Medulla oblongata (tissue), 1 donor: Measurements from ENCODE around the gene RPS2.

Source experiments
- DNase-seq: peaks from one replicate; pipeline ENCODE4 v3.0.0-alpha.2; 2015; ENCODE audit errors: extremely low spot score

Gene RPS2

DNA sequence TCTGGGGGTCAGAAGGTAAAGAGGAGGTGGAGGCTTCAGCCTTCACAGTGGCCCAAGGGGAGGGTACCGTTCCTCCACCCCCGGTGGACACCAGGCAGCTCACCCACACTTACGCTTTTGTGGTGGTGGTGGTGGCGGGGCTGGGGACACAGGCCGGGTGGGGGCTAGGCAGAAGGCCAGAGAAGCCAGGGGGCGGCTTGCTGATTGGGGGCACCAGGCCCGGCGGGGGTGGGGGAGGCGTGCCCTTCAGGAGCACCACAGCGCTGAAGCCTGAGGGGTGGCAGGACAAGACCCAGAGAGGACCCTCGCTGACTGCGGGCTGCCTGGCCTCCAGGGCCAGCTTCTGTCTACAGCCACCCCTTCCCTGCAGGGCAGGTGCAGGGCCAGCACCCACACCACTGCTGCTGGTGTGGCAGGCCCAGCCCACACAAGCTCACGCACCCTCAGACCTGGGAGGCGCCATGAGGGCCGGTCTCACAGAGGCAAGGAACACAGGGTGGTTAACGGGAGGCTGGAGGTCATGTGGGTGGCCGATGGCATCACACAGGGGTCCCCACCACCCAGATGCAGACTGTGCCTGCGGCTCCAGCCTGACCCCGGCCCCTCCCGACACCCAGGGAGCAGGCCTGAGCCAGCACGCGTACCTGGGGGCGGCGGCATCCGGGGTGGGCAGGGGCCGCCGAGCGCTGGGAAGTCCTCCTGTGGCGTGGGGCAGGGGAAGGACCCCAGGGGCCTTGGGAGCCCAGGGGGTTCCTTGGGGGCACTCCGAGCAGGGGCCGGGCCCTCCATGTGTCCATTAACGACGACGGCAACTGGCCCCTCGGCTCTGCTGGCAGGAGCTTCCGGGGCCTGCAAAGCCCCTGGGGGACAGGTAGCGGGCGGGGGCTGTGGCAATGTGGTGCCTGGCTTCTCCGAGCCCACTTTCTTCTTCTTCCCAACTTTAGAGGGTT lies 34.5 kb upstream of the RPS2 start:
- DNase-seq = no peak

DNA sequence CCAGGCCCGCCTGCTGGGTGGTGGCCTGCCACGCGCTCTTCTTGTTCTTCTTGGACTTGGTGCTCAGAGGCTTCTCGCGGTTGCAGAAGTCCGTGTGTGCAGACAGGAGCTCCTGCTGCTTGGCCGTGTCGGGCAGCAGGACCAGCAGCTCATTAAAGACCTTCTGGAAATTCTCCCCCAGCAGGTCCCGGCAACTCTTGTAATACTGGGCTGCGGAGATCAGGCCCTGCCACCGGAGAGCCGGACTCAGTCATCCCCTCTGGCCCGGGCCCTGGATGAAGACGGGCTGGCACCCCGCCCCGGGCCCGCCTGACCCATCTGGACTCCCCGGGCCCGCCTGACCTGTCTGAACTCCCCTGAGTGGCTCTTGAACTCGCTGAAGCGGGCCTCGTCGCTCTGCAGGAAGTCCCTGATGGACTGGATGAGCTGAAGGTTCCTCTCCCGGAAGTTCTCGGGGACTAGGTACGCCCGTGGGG lies 33.8 kb upstream of the RPS2 start:
- DNase-seq = no peak

DNA sequence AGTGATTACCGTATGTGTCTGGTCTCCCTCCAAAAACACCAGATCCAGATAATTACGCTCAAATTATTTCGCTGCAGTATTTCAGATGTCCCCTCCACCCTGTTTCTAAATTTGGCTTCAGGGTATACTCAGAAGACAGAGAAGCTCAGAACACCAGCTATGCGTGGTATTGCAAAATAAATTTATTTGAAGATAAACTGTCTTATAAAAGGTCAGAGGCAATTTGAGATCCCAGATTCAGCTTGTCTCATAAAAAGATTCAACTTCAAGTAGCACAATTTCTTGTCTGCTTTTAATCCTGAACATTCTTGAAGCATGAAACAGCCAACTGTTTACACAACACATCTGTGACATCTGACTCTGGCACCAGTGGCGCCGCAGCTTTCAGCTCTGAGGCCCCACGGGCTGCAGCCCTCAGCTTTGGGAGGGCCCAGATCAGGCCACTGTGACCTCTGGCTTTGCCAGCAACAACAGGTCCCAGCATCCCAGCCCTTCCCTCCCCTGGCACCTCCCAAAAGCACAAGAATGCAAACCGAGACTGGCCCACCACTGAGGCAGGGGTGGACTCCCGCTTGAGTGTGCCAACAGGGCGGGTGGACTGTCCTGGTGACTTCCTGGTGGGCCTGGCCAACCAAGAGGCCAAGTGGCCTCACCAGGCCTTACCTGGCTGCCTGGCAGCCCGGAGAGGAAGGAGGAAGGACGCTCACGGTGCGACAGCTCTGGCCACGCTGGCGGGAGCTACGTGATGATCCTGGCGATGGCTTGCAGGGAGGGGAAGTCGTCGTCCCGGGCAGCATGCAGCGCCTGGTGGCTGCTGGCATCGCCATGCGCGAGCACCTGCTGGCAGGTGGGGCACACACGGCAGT lies 33.1 kb upstream of the RPS2 start:
- no peak for DNase-seq

DNA sequence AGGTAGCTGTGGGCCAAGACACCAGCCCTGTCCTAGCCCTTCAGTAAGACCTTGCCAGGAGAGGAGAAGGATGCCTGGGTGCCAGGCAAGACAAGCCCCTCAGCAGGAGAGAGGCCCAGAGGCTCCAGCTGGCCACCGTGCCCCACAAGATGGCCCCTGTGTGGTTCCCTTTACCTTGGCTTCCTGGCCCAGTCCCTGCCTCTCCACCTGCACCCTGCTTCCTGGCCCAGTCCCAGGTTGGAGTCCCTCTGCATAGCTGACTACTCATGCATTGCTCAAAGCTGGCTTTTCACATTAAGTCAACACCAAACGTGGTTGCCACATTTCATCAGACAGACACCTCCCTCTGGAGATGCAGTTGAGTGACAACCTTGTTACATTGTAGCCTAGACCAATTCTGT lies 29.1 kb upstream of the RPS2 start:
- DNase-seq = no peak

DNA sequence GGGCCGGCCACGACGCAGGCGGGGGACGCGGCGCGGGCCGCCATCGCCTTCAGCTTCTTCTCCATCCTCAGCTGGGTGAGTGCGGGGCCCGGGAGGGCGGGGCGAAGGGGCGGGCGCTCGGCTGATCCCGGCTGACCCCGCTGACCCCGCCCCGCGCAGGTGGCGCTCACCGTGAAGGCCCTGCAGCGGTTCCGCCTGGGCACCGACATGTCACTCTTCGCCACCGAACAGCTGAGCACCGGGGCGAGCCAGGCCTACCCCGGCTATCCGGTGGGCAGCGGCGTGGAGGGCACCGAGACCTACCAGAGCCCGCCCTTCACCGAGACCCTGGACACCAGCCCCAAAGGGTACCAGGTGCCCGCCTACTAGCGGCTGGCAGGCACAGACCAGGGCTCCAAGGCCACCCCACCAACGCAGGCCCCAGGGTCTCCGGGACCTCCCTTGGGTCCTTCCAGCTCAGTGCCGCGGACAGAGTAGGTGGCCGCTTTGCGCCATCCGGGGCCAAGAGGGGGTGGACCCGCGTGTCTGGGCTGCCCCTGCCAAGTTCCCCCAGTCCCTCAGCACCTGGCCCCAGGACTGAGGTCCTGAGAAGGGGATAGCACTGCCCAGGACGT lies 28.2 kb upstream of the RPS2 start:
- no peak for DNase-seq

DNA sequence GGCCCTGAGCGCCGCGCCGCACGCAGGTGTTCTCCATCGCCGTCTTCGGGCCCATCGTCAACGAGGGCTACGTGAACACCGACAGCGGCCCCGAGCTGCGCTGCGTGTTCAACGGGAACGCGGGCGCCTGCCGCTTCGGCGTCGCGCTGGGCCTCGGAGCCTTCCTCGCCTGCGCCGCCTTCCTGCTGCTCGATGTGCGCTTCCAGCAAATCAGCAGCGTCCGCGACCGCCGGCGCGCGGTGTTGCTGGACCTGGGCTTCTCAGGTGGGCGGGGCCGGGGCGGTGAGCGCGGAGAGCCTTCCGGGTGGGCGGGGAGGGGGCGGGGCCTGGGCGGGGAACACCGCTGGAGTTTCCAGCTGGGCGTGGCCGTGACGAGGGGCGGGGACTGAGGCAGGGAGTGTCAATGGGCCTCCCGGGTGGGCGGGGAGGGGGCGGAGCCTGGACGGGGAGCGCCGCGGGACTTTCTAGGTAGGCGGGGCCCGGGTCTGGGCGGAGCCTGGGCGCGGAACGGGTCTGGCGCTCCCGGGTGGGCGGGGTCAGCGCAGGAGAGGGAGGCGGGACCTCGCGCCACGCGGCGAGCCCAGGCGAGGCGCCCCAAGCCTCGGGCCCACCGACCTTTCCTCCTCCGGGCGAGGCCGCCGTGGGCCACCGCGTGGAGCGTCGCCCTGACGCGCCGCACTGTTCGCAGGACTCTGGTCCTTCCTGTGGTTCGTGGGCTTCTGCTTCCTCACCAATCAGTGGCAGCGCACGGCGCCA lies 27.5 kb upstream of the RPS2 start:
- DNase-seq = peak; percentile 79

DNA sequence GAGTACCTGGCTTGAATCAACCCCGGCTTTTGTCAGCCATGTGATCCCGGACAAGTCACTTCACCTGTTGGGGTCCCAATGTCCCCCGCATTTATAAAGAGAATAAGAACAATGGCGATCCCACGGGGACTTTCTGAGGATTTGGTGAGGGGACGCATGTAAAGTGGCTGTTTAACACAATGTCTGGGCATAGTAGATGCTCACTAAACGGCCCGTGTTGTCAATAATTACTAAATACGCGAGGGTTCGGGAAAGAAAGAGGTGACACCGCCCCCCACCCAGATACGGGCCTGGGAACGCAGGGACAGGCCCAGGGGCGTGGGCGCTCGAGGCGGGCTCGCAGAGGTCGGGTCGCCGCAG lies 26.9 kb upstream of the RPS2 start:
- no peak for DNase-seq

GRCh38 chr16:1991135-1991551 lies 26.5 kb upstream of the RPS2 start:
- no peak for DNase-seq

GRCh38 chr16:1990351-1991134 lies 25.9 kb upstream of the RPS2 start:
- no peak for DNase-seq

DNA sequence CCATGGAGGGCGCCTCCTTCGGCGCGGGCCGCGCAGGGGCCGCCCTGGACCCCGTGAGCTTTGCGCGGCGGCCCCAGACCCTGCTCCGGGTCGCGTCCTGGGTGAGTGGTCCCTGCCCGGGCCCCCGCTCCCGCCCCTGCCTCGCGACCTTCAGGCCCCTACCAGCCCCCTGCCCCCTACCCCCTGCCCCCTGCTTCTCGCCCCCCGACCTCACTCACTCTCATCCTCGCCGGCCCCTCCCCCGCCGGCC lies 25.4 kb upstream of the RPS2 start:
- DNase-seq = no peak

DNA sequence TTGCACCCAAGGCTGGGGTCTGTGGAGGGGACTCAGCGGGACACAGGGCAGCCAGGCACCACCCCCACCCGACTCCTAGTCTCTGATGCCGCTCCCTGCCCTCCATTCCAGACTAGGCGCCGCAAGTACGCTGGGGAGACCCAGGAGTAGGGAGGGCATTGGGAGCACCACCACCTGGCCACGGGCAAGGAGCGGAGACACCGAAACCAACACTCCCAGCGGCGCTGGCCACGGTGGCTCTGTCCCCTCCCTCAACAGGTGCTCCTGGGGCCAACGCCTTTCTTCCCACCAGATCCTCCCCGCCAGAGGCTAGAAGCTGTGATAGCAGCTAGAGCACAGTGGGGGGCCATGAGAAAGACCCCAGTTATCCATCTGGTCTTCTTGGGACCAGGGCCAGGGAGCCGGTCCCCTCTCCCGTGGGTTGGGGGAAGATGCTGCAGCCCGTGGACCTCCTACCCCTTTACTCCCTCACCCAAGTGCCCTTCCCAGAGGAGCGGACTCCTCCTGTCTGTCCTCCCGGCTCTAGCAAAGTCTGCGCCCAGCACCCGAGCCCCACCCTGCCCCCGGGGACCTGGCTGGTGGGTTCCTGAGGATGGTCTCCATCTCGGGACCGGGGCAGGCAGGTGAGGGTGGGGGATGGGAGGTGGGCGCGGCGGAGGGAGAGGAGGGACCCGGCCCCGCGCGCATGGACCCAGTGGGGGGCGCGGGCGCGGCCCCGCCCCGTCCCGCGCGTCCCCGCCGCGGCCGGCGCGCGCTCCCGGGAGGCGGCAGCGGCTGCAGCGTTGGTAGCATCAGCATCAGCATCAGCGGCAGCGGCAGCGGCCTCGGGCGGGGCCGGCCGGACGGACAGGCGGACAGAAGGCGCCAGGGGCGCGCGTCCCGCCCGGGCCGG lies 24.8 kb upstream of the RPS2 start, which contains the start of gene SYNGR3:
Gene SYNGR3, plus strand, starts transcription at position 762 of the 892 bp plus-strand sequence. CDS start 133 bp downstream, outside the sequence.
- DNase-seq = no peak

GRCh38 chr16:1987198-1987597 lies 22.6 kb upstream of the RPS2 start:
- no peak for DNase-seq

GRCh38 chr16:1985466-1986150 lies 21.0 kb upstream of the RPS2 start:
- no peak for DNase-seq

DNA sequence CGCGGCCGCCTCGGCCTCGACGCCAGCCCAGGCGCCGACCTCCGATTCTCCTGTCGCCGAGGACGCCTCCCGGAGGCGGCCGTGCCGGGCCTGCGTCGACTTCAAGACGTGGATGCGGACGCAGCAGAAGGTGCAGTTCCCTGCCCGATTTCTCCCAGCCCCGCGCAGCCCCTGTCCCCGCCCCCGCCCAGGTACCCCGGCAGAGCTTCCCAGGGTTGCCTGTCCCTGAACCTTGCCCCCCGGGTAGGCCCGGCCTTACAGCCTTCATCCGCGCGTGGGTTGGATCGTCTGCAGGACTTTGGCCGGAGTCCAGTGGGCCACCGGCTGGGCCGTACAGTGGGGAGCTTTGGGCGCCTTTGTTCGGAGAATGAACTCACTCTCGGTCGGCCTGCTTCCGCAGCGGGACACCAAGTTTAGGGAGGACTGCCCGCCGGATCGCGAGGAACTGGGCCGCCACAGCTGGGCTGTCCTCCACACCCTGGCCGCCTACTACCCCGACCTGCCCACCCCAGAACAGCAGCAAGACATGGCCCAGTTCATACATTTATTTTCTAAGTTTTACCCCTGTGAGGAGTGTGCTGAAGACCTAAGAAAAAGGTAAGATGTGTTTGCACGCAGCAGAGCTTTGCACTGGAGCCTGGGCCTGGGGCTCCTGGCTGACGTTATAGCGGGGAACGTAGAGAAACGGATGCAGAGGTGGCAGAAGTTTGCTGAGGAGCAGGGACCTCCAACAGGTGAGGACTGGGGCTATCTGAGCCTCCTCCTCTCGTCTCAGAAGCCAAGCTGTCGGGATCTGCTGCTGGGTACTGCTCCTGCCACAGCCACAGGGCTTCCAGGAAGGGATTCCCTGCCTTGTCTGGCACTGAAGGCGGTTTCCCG lies 20.0 kb upstream of the RPS2 start:
- DNase-seq = no peak

DNA sequence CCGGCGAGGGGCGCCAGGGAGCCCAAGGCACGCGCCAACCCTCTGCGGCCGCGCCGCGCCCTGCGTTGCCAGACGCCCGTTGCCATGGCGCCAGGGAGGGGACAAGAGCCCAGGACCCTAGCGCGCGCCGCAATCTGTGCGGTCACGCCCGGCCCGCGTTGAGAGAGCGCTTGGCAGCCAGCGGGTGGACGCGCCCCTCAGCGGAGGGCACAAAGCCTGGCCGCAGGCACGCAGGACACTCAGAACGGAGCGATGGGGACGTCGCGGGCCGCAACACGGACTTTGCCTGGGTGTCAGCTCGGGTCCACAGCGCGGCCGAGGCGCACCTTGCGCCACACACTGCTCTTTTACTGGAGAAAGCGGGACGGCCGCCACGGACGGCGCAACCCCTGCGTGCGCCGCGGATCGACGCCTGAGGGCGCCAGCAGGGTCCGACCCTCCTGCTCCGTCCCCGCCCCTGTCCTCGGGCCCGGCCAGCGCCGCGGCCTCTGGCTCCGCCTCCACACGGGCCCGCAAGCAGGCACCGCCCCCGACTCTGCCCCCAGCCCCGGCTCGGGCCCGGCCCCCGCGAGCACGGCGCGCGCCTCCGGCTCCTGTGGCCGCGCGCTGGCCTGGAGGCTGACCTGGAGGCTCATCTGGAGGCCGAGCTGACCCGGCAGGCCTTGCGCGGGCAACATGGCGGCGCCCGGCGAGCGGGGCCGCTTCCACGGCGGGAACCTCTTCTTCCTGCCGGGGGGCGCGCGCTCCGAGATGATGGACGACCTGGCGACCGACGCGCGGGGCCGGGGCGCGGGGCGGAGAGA lies 19.1 kb upstream of the RPS2 start, which contains the start of gene GFER:
Gene GFER, plus strand, starts transcription at position 650 of the 803 bp plus-strand sequence. Its CDS starts 26 bp downstream, at position 676.
- DNase-seq = peak; percentile 92

GRCh38 chr16:1982991-1983543 lies 18.4 kb upstream of the RPS2 start:
- DNase-seq = no peak

- peak; percentile 63 for DNase-seq
Observed at GRCh38 chr16:1982013-1982433, 17.4 kb upstream of the RPS2 start.
